GM19193 (cell line): ENCODE measurements around the gene EML6.

Experiments used
- POLR2A ChIP-seq: IDR thresholded peaks from 4 replicates; pipeline ENCODE4 v1.6.1; 2011; ENCODE audit not compliant: insufficient read depth, insufficient read length; ENCODE audit errors: extremely low read depth

The EML6 gene

GRCh38 chr2:54723131-54723995, at the start of gene EML6:
EML6 (plus strand) TSS chr2:54723662; CDS start chr2:54725062, 1,400 bp downstream.
- no peak for TF ChIP-seq POLR2A

- TF ChIP-seq POLR2A: no peak
These were observed 48.2 kb upstream of the EML6 start for GRCh38 chr2:54675281-54675680.

GRCh38 chr2:54675738-54676137, 47.7 kb upstream of the EML6 start:
- TF ChIP-seq POLR2A: no peak

- no peak for TF ChIP-seq POLR2A
These were observed 46.8 kb upstream of the EML6 start for GRCh38 chr2:54676656-54677055.

- no peak for TF ChIP-seq POLR2A
These were observed 45.8 kb upstream of the EML6 start for GRCh38 chr2:54677476-54678265.

GRCh38 chr2:54678719-54679118, 44.7 kb upstream of the EML6 start:
- TF ChIP-seq POLR2A: no peak

- no peak for TF ChIP-seq POLR2A
These were observed 42.9 kb upstream of the EML6 start for GRCh38 chr2:54680397-54681041.

- TF ChIP-seq POLR2A: no peak
These were observed 42.0 kb upstream of the EML6 start for GRCh38 chr2:54681416-54681815.

GRCh38 chr2:54683596-54683995, 39.9 kb upstream of the EML6 start:
- TF ChIP-seq POLR2A: no peak

GRCh38 chr2:54685263-54685775, 38.1 kb upstream of the EML6 start:
- TF ChIP-seq POLR2A: no peak

GRCh38 chr2:54687595-54688152, 35.8 kb upstream of the EML6 start:
- no peak for TF ChIP-seq POLR2A

GRCh38 chr2:54691445-54692135, 31.9 kb upstream of the EML6 start:
- no peak for TF ChIP-seq POLR2A

- no peak for TF ChIP-seq POLR2A
These were observed 30.9 kb upstream of the EML6 start for GRCh38 chr2:54692556-54692955.

- TF ChIP-seq POLR2A: no peak
These were observed 28.1 kb upstream of the EML6 start for GRCh38 chr2:54695378-54695777.
